Tibial nerve (tissue), 4 donors: ENCODE data around the gene IGFBP6. TPM values are rescaled to one million over a fixed set of nuclear protein-coding genes. Genes with fewer than 3 reads are reported as not detected.

Experiments used
- DNase-seq, 2 donors: peaks; one replicate each; pipeline ENCODE4 v3.0.0-alpha.2; 2019; ENCODE audit warnings: low spot score in 2 of 2
- H3K27ac ChIP-seq, 4 donors: fragments of 200-600 bp; sonication (generic) in 3 of 4; one replicate each; pipeline ENCODE4 v1.5.1; 2017 to 2019; ENCODE audit warnings: mild to moderate bottlenecking in 1 of 4
- H3K27me3 ChIP-seq, 2 donors: fragments of 200-600 bp; sonication (generic) in 1 of 2; one replicate each; pipeline versions ENCODE4 v1.5.1 to v1.6.0; 2017 to 2019
- H3K36me3 ChIP-seq, 3 donors: fragments of 200-600 bp; sonication (generic); one replicate each; pipeline ENCODE4 v1.5.1; 2018 to 2019
- H3K4me1 ChIP-seq, 4 donors: fragments of 200-600 bp; sonication (generic) in 3 of 4; one replicate each; pipeline ENCODE4 v1.5.1; 2017 to 2019
- H3K4me3 ChIP-seq, 4 donors: fragments of 200-600 bp; sonication (generic) in 3 of 4; one replicate each; pipeline ENCODE4 v1.5.1; 2017 to 2019; ENCODE audit warnings: mild to moderate bottlenecking in 1 of 4, moderate library complexity in 1 of 4
- H3K9me3 ChIP-seq, 4 donors: fragments of 200-600 bp; sonication (generic) in 3 of 4; one replicate each; pipeline ENCODE4 v1.5.1; 2017 to 2019
- CTCF ChIP-seq, 5 experiments: fragments of 200-600 bp in 3 of 5; fragments of 450-650 bp in 2 of 5; sonication (generic) in 3 of 5; IDR thresholded peaks; one replicate each; pipeline ENCODE4 v1.5.1; 2016 to 2019; ENCODE audit warnings: antibody characterized with exemption in 5 of 5, mild to moderate bottlenecking in 3 of 5, moderate library complexity in 2 of 5
- EP300 ChIP-seq, 2 donors: sonication (generic); formaldehyde crosslinking; IDR thresholded peaks; one replicate each; pipeline ENCODE4 v1.6.1; 2017; ENCODE audit warnings: antibody characterized with exemption in 2 of 2, mild to moderate bottlenecking in 1 of 2
- POLR2A ChIP-seq, 2 donors: fragments of 450-650 bp; IDR thresholded peaks; one replicate each; pipeline ENCODE4 v1.6.1; 2017; ENCODE audit warnings: antibody characterized with exemption in 2 of 2, mild to moderate bottlenecking in 2 of 2, moderate library complexity in 2 of 2
- WGBS, 2 donors: methylation state at CpG; one replicate each; pipeline ENCODE4 v1.1.5; 2018; 5-methylcytosine and 5-hydroxymethylcytosine counted together
- total RNA-seq, 4 donors: library from RNA; depleted of rRNA; stranded (reverse); fragments of >200 nt; gene quantifications; one replicate each; pipeline ENCODE4 v1.1.0, GENCODE V29; 2016

IGFBP6 gene
- total RNA-seq, 4 donors from 2014 or later, result 1,043 to 8,473 (median 5,787) TPM

GRCh38 chr12:53069621-53070410 lies 27.7 kb upstream of the IGFBP6 start:
- DNase-seq, result peak in 1 of 2 donors; percentile 80
- H3K4me3 ChIP-seq, result peak overlapping the region in 1 of 4 donors; percentile 37
- no peaks in the 10 kb centered on the region for H3K9me3 ChIP-seq
- WGBS, 2 donors, result 40 to 49% methylated on average over 12 of the region's 12 CpGs
- H3K27ac ChIP-seq, result peak overlapping the region; percentile 75 to 100 (median 91)
- TF ChIP-seq CTCF (IDR thresholded peaks at IDR 0.05) (no peak), EP300 (IDR thresholded peaks at IDR 0.05) (peak in 1 of 2 donors; percentile 85)
- peaks cover 0 to 45% (median 0%) of the 10 kb centered on the region in 3 donors for H3K36me3 ChIP-seq
- H3K27me3 ChIP-seq, result no peaks in the 10 kb centered on the region
- H3K4me1 ChIP-seq, result peaks cover 0 to 100% (median 82%) of the 10 kb centered on the region in 4 donors

- peaks cover 0 to 100% (median 73%) of the 10 kb centered on the region in 4 donors for H3K4me1 ChIP-seq
Observed at GRCh38 chr12:53070877-53071492, 26.5 kb upstream of the IGFBP6 start.

GRCh38 chr12:53071591-53072551 lies 25.6 kb upstream of the IGFBP6 start:
- Histone ChIP-seq H3K4me1 (peaks cover 0 to 98% (median 66%) of the 10 kb centered on the region in 4 donors), H3K4me3 (peak overlapping the region in 1 of 4 donors; percentile 30), H3K27ac (peak overlapping the region; percentile 75 to 100 (median 91)), H3K36me3 (peaks cover 0 to 49% (median 0%) of the 10 kb centered on the region in 3 donors), H3K27me3 (no peaks in the 10 kb centered on the region), H3K9me3 (no peaks in the 10 kb centered on the region)
- peak; percentile 83 to 91 for DNase-seq
- TF ChIP-seq EP300 (IDR thresholded peaks at IDR 0.05), result peak in 1 of 2 donors; percentile 73
- peak in 2 of 5 experiments; percentile 14 to 35 for TF ChIP-seq CTCF (IDR thresholded peaks at IDR 0.05)
- no peak for TF ChIP-seq POLR2A (IDR thresholded peaks at IDR 0.05)
- 12 to 20% methylated on average over 11 of the region's 11 CpGs for WGBS, 2 donors

More at GRCh38 chr12:53070877-53071492, 26.5 kb upstream of the IGFBP6 start:
- DNase-seq, result no peak
- Histone ChIP-seq H3K4me3 (no peak overlapping the region), H3K27me3 (no peaks in the 10 kb centered on the region), H3K36me3 (peaks cover 0 to 48% (median 0%) of the 10 kb centered on the region in 3 donors), H3K27ac (peak overlapping the region; percentile 75 to 100 (median 91)), H3K9me3 (no peaks in the 10 kb centered on the region)
- 62 to 68% methylated on average over 7 of the region's 7 CpGs for WGBS, 2 donors
- TF ChIP-seq EP300 (IDR thresholded peaks at IDR 0.05), result no peak
- no peak for TF ChIP-seq POLR2A (IDR thresholded peaks at IDR 0.05)
- TF ChIP-seq CTCF (IDR thresholded peaks at IDR 0.05), result no peak

- Histone ChIP-seq H3K9me3 (no peaks in the 10 kb centered on the region), H3K27ac (peak overlapping the region; percentile 58 to 100 (median 82)), H3K4me3 (no peak overlapping the region), H3K4me1 (peaks cover 0 to 97% (median 72%) of the 10 kb centered on the region in 4 donors), H3K36me3 (peaks cover 0 to 35% (median 0%) of the 10 kb centered on the region in 3 donors), H3K27me3 (no peaks in the 10 kb centered on the region)
- no peak for TF ChIP-seq CTCF (IDR thresholded peaks at IDR 0.05)
- TF ChIP-seq EP300 (IDR thresholded peaks at IDR 0.05), result peak in 1 of 2 donors; percentile 43
- peak in 1 of 2 donors; percentile 41 for DNase-seq
- WGBS, 2 donors, result 53 to 65% methylated on average over 6 of the region's 6 CpGs
Observed at GRCh38 chr12:53073881-53074280, 23.6 kb upstream of the IGFBP6 start.
